Stimulated activated CD4-positive, alpha-beta T cell treated with anti-CD3 and anti-CD28 coated beads, Interleukin-4, amount 100 ng/mL, for 24 hours (primary cell): Measurements from ENCODE around the gene SBF2.
"Not testable (repeated sequence)": the region's sequence is repeated elsewhere in the genome, so short reads cannot be mapped to it uniquely, and the experiment has no call there.

Experiments used
- DNase-seq: peaks from one replicate; pipeline ENCODE4 v3.0.0-alpha.2; 2020

SBF2 gene

GRCh38 chr11:9943386-9944110 lies 350.5 kb downstream of the SBF2 start:
- no peak for DNase-seq

DNA sequence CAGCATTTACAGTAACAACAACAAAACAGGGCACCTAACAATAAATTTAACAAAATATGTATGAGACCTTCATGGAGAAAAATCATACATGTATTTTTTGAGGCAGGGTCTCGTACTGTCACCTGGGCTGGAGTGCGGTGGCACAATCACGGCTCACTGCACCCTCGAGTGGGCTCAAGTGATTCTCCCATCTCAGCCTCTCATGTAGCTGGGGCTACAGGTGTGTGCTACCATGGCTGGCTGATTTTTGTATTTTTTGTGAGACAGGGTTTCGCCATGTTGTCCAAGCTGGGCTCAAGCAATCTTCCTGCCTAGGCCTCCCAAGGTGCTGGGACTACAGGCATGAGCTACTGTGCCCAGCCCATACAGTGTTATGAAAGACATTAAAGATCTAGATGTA lies 352.0 kb downstream of the SBF2 start:
- DNase-seq, result no peak

- not testable (repeated sequence) for DNase-seq
Observed at GRCh38 chr11:9939150-9939549, 354.9 kb downstream of the SBF2 start.

GRCh38 chr11:9936754-9937153 lies 357.3 kb downstream of the SBF2 start:
- DNase-seq, result no peak

DNA sequence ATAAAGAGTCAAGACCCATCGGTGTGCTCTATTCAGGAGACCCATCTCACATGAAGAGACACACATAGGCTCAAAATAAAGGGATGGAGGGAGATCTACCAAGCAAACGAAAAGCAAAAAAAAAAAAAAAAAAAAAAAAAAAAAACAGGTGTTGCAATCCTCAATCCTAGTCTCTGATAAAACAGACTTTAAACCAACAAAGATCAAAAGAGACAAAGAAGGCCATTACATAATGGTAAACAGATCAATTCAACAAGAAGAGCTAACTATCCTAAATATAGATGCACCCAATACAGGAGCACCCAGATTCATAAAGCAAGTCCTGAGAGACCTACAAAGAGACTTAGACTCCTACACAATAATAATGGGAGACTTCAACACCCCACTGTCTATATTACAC lies 361.2 kb downstream of the SBF2 start:
- DNase-seq, result not testable (repeated sequence)

DNA sequence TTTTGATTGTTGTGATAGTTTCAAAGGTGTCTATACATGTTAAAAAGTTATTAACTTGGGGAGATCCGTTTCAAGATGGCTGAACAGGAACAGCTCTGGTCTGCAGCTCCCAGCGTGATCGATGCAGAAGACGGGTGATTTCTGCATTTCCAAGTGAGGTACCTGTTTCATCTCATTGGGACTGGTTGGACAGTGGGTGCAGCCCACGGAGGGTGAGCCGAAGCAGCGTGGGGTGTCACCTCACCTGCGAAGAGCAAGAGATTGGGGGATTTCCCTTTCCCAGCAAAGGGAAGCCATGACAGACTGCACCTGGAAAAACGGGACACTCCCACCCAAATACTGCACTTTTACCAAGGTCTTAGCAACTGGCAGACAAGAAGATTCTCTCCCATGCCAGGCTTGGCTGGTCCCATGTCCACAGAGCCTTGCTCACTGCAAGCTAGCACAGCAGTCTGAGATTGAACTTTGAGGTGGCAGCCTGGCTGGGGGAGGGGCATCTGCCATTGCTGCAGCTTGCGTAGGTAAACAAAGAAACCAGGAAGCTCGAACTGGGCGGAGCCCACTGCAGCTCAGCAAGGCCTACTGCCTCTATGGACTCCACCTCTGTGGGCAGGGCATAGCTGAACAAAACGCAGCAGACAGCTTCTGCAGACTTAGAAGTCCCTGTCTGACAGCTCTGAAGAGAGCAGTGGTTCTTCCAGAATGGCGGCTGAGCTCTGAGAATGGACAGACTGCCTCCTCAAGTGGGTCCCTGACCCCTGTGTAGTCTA lies 363.3 kb downstream of the SBF2 start:
- not testable (repeated sequence) for DNase-seq

DNA sequence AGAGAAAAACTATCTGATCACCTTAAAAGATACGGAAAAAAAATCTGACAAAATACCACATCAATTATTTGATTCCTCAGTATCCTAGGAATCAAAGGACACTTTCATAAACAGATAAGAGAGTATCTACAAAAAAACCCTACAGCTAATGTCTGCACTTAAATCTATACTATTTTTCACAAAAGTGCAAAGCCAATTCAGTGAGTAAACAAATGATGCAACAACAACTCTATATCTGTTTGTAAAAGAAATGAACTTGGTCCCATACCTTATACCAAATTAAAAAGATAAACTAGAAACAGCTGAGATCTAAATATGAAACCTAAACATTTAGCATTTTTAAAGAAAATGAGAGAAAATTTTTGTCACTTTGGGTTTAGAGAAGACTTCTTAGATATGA lies 366.3 kb downstream of the SBF2 start:
- DNase-seq, result no peak

DNA sequence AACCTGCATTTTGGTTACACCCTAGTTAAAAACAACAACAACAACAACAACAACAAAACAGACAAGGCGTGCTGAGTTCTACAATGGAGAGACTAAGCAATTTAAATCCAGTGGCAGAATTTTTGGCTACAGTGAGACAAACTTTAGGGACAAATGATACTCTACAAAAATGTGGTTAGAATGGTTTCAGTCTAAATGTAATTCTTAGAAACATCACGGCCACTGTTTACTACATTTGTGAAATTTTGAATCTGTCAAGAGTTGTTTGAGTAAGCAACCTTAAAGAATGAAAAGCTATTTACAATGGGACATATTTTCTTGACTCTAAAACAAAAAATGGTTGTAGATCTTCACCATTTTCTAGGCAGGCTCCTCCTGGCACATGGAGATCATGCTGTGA lies 370.7 kb downstream of the SBF2 start:
- no peak for DNase-seq

GRCh38 chr11:9922806-9923205 lies 371.2 kb downstream of the SBF2 start:
- no peak for DNase-seq

- no peak for DNase-seq
Observed at GRCh38 chr11:9916480-9916879, 377.5 kb downstream of the SBF2 start.

DNA sequence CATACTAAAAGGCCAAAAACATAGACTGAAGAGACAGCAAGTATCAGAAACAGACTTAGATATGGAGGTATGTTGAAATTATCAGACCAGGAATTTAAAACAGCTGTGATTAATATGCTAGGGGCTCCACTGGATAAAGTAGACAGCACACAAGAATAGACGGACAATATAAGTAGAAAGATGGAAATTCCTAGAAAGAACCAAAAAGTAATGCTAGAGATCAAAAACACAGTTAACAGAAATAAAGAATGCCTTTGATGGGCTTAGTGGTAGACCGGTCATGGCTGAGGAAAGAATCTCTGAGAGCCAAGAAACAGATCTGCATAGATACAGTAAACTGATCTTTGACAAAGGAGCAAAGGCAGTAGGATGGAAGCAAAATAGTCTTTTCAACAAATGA lies 380.0 kb downstream of the SBF2 start:
- no peak for DNase-seq

DNA sequence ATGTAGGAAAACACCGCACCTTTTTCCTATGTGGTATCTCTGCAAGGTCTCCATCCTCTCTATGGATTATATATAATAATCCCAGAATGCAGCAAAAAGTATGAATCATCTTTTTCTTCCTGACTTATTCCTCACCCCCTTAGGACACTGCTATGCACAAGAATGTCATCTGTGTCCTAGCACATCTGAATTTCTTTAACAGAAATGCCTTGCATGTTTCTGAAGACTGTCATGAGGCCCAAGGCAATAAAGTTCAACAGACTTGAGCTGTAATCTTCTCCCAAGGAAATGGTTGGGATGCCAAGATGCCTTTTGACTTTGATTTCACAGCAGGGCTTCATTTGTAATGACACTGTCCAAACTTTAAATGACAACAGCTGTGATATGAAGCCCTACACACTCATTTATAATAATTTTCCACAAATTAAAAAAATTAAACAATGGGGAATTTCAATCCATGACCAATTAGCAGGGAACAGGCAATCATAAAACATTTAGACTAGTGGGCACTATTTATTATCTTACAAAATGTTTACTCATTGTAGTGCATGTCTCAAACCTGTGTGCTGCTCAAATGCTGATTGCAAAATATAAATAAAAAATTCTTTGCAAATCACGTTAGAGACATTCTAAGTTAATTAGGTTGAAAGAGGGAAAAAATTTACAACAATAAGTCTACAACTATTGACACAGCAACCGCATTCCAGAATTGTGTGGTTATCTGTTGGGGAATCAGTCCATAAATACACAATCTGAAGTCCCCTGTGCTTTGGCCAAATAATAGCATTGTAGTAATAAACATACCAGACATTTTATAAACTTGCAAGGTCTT lies 387.8 kb downstream of the SBF2 start:
- no peak for DNase-seq

DNA sequence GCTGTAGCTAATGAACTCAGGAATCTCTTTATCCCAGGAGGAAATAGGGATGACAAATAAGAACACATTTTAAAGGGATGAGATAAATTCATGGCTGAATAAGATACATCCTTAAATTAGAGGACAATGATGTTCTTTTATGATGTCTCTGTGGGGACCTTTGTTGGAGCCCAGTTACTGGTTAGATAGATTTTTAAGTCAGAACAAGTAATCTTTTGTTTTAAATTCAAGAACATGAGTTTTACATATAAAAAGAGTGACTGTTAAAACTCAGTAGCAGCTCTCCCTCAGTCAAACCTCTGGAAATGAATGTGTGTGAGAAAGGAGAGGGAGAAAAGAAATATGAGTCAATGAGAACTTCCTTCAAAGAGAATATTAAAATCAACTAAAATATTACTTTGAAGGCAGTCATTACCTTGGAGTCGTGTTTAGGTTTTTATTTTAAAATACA lies 388.5 kb downstream of the SBF2 start:
- DNase-seq, result no peak

DNA sequence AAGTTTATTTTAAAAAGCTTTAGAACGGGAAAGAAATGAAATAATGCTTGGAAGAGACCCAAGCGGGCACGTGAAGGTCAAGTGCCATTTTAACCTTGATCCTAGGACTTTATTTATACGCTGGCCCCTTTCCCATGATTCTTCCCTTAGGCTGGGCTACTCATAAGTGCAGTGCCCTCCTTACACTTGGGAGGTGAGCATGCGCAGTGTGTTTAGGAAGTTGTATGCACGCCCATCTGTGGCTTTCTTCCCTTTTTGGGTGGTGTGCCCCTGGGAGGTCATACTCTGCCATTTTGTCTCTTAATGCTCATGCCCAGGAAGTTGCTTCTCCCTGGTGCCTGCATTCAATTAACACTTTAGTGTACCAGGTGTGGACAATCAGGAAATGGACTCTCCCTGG lies 390.4 kb downstream of the SBF2 start:
- DNase-seq, result no peak

DNA sequence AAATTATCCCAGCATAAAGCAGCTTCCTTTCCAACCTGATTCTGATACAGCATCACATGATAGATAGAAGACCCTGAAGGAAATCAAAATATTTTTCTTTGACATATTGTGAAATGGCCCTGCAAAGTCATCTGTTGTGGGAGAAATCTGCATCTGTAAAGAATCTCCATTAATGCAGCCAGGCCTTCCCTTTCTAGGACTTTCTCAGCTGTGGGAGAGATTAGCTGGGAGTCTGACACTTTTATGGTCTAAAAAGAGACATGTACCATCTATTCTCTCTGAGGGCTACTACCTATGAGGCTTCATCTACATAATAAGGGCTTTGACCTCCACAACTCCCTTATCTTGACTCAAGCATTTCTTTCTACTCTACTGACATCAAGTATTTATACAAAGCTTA lies 392.1 kb downstream of the SBF2 start:
- no peak for DNase-seq

- DNase-seq, result not testable (repeated sequence)
Observed at GRCh38 chr11:9900253-9900652, 393.8 kb downstream of the SBF2 start.

DNA sequence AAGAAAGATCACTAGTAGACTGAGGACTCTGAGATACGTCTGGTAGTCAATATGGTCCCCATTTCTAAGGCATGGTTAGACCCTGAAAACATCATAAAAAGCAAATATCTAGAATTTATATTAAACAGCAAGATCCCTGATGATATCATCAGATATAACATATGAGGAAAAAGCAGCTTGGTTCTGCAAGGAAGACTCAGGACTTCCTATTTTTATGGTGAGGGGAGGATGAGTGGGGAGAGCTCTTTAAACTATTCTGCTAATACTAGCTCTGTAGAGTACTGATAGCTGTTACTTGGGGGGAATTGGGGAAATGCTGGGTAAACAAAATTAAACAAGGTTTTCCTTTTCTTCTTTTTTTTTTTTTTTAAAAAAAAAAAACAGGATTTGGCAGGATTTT lies 394.3 kb downstream of the SBF2 start:
- DNase-seq, result no peak

GRCh38 chr11:9896902-9897301 lies 397.1 kb downstream of the SBF2 start:
- DNase-seq, result no peak

DNA sequence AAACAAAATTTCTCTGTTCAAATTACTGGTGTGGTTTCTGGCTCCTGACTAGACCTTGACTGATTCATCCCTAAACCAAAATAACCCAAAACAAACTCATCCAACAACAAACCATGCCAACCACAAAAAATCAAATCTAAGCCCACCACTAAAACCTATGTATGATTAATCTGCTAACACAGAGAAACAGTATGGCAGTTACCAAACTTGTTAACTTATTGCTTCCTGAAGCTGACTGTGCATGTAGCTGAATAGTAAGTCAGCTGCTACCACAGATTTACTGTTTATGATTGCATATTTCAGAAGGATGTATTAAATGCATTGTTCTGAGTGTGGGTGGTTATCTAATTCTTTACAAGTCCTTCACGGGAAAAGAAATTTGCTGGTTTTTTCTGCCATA lies 399.0 kb downstream of the SBF2 start:
- no peak for DNase-seq

DNA sequence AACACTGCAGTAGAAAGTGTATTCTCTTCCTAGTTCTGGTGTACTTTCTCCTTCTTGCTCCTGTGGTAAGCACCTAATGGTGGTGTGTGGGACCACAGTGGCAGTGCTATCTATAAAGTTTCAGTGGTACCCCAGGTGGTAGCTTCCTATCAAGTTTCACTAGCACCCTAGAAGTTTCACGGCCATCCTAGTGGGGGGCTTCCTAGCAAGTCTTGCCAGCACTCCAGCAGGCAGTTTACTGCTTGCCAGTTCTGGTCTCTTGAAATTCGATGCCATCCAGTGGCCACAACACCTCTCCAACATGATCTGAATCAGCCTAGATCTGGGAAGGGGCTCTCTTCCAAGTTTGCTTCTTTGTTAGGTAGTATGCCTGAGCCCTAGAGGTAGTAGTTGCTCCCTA lies 400.5 kb downstream of the SBF2 start:
- DNase-seq, result no peak

GRCh38 chr11:9888938-9889337 lies 405.1 kb downstream of the SBF2 start:
- no peak for DNase-seq

GRCh38 chr11:9887472-9887871 lies 406.5 kb downstream of the SBF2 start:
- no peak for DNase-seq

GRCh38 chr11:9886595-9886994 lies 407.4 kb downstream of the SBF2 start:
- no peak for DNase-seq

GRCh38 chr11:9884601-9885000 lies 409.4 kb downstream of the SBF2 start:
- no peak for DNase-seq
